ENCODE data around the gene PIGS. TPM values are rescaled to one million over a fixed set of nuclear protein-coding genes. Genes with fewer than 3 reads are reported as not detected.
"Not testable (repeated sequence)": the region's sequence is repeated elsewhere in the genome, so short reads cannot be mapped to it uniquely, and the experiment has no call there.

Gene PIGS
- total and polyA plus RNA-seq, 2 donors (not counting 1 experiment from before 2014, with no cell fraction given): 44.1 to 55.1 TPM

DNA sequence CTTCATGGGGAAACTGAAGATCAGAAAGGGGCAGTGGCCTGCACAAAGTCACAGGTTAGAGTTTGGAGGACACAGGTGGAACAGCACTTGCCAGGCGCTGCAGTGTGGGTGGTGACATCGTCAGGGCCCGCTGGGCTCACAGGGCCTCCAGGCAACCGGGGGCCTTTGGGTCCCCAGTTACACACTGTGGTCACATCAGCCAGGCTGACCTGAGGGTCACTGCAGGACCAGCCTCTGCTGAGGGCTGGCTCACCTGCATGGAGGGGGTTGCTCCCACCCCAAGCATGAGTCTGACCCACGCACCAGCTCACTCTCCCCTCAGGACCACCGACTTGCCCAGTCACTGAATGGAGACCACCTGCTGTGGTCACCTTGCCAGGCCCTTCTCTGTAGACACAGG lies 48.1 kb downstream of the PIGS start:
- CTCF ChIA-PET: no interaction called here

DNA sequence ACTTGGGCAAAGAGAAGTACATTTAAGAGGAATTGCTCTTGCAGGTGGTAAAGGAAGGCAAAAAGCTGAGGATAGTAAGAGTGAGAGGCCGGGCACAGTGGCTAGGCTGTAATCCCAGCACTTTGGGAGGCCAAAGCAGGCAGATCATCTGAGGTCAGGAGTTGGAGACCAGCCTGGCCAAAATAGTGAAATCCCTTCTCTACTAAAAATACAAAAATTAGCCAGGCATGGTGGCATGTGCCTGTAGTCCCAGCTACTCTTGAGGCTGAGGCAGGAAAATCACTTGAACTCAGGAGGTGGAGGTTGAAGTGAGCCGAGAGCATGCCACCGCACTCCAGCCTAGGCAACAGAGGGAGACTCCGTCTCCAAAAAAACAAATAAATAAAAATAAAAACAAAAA lies 49.0 kb downstream of the PIGS start:
- H3K9ac ChIP-seq (ENCODE audit: low read length); H3K4me1 Mint-ChIP-seq; H3K27ac ChIP-seq (ENCODE audit: low read length in 2 of 2); H3K27me3 Mint-ChIP-seq; H3K27ac Mint-ChIP-seq; DNase-seq; H3K4me3 ChIP-seq (ENCODE audit: control extremely low read depth in 1 of 5, extremely low read depth in 1 of 5, insufficient read depth in 1 of 5, low read depth in 2 of 5, low read length in 4 of 5); POLR2A ChIA-PET; H3K36me3 ChIP-seq (replicated peaks in 1 of 2; ENCODE audit: control extremely low read depth in 1 of 2, control insufficient read depth in 1 of 2, extremely low read depth in 1 of 2, insufficient read depth in 2 of 2, low read length in 1 of 2); intact Hi-C loops (cut with micrococcal nuclease); H3K4me1 ChIP-seq (ENCODE audit: control insufficient read depth in 2 of 2, insufficient read depth in 2 of 2, low read length in 2 of 2); H3K4me3 Mint-ChIP-seq; H2AFZ ChIP-seq (ENCODE audit: insufficient read depth, low read depth, low read length, poor library complexity, severe bottlenecking); ATAC-seq (ENCODE audit: low read depth); H3K9me3 Mint-ChIP-seq (ENCODE audit: insufficient read depth); H4K20me1 ChIP-seq (ENCODE audit: control insufficient read depth, insufficient read depth, low read length, poor library complexity, severe bottlenecking); H3K4me2 ChIP-seq (replicated peaks; ENCODE audit: low read depth, low read length, poor library complexity, severe bottlenecking); H3K27me3 ChIP-seq (replicated peaks in 1 of 4; ENCODE audit: control extremely low read depth in 1 of 4, control insufficient read depth in 3 of 4, insufficient read depth in 4 of 4, low read length in 3 of 4); H3K9me3 ChIP-seq (ENCODE audit: control extremely low read depth in 1 of 3, control insufficient read depth in 2 of 3, insufficient read depth in 1 of 3, low read length in 2 of 3); H3K79me2 ChIP-seq (ENCODE audit: control insufficient read depth, insufficient read depth, low read length): not testable (repeated sequence)
- CTCF ChIA-PET: interaction anchor here (1.1 kb wide), 1 partner anchor 17 kb away, joined by 3 read pairs; no protein-coding TSS in a partner anchor
- 100% methylated on average over 1 of the region's 4 CpGs for whole genome bisulfite sequencing (ENCODE audit: insufficient coverage)

More for the DNA sequence above, 48.1 kb downstream of the PIGS start:
- H3K9me3 ChIP-seq (ENCODE audit: control extremely low read depth in 1 of 3, control insufficient read depth in 2 of 3, insufficient read depth in 1 of 3, low read length in 2 of 3): no peaks in the 10 kb centered on the region
- intact Hi-C loops (cut with micrococcal nuclease): no loop called here
- H3K9ac ChIP-seq (ENCODE audit: low read length): no peak overlapping the region
- 93% methylated on average over 6 of the region's 6 CpGs for WGBS (ENCODE audit: insufficient coverage)
- Mint-ChIP-seq H3K27ac (no peak overlapping the region), H3K4me3 (no peak overlapping the region), H3K9me3 (ENCODE audit: insufficient read depth) (no peaks in the 10 kb centered on the region), H3K4me1 (peaks cover 4% of the 10 kb centered on the region), H3K27me3 (no peaks in the 10 kb centered on the region)
- no peak for TF ChIP-seq EZH2 (IDR thresholded peaks at IDR 0.05; ENCODE audit: borderline replicate concordance, insufficient read depth, low read depth, low read length, poor library complexity, severe bottlenecking)
- TF ChIP-seq, protein P1, sequence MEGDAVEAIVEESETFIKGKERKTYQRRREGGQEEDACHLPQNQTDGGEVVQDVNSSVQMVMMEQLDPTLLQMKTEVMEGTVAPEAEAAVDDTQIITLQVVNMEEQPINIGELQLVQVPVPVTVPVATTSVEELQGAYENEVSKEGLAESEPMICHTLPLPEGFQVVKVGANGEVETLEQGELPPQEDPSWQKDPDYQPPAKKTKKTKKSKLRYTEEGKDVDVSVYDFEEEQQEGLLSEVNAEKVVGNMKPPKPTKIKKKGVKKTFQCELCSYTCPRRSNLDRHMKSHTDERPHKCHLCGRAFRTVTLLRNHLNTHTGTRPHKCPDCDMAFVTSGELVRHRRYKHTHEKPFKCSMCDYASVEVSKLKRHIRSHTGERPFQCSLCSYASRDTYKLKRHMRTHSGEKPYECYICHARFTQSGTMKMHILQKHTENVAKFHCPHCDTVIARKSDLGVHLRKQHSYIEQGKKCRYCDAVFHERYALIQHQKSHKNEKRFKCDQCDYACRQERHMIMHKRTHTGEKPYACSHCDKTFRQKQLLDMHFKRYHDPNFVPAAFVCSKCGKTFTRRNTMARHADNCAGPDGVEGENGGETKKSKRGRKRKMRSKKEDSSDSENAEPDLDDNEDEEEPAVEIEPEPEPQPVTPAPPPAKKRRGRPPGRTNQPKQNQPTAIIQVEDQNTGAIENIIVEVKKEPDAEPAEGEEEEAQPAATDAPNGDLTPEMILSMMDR (IDR thresholded peaks at IDR 0.05): no peak
- H3K36me3 ChIP-seq (replicated peaks in 1 of 2; ENCODE audit: control extremely low read depth in 1 of 2, control insufficient read depth in 1 of 2, extremely low read depth in 1 of 2, insufficient read depth in 2 of 2, low read length in 1 of 2): no peaks in the 10 kb centered on the region
- ATAC-seq (ENCODE audit: low read depth): no peak
- no peaks in the 10 kb centered on the region for H3K79me2 ChIP-seq (ENCODE audit: control insufficient read depth, insufficient read depth, low read length)
- no peak overlapping the region for H2AFZ ChIP-seq (ENCODE audit: insufficient read depth, low read depth, low read length, poor library complexity, severe bottlenecking)
- no peaks in the 10 kb centered on the region for H3K27me3 ChIP-seq (replicated peaks in 1 of 4; ENCODE audit: control extremely low read depth in 1 of 4, control insufficient read depth in 3 of 4, insufficient read depth in 4 of 4, low read length in 3 of 4)
- H4K20me1 ChIP-seq (ENCODE audit: control insufficient read depth, insufficient read depth, low read length, poor library complexity, severe bottlenecking): no peaks in the 10 kb centered on the region
- POLR2A ChIA-PET: no interaction called here
- DNase-seq: no peak
- H3K4me2 ChIP-seq (replicated peaks; ENCODE audit: low read depth, low read length, poor library complexity, severe bottlenecking): no peak overlapping the region
- no peak overlapping the region for H3K4me3 ChIP-seq (ENCODE audit: control extremely low read depth in 1 of 5, extremely low read depth in 1 of 5, insufficient read depth in 1 of 5, low read depth in 2 of 5, low read length in 4 of 5)
- H3K27ac ChIP-seq (ENCODE audit: low read length in 2 of 2): no peak overlapping the region
- peaks cover 0 to 7% of the 10 kb centered on the region in 2 donors for H3K4me1 ChIP-seq (ENCODE audit: control insufficient read depth in 2 of 2, insufficient read depth in 2 of 2, low read length in 2 of 2)
